Measurements from ENCODE around the gene DEPDC5.

GRCh38 chr22:31841078-31841827, 87.4 kb downstream of the DEPDC5 start:
- TF ChIP-seq, protein P1, sequence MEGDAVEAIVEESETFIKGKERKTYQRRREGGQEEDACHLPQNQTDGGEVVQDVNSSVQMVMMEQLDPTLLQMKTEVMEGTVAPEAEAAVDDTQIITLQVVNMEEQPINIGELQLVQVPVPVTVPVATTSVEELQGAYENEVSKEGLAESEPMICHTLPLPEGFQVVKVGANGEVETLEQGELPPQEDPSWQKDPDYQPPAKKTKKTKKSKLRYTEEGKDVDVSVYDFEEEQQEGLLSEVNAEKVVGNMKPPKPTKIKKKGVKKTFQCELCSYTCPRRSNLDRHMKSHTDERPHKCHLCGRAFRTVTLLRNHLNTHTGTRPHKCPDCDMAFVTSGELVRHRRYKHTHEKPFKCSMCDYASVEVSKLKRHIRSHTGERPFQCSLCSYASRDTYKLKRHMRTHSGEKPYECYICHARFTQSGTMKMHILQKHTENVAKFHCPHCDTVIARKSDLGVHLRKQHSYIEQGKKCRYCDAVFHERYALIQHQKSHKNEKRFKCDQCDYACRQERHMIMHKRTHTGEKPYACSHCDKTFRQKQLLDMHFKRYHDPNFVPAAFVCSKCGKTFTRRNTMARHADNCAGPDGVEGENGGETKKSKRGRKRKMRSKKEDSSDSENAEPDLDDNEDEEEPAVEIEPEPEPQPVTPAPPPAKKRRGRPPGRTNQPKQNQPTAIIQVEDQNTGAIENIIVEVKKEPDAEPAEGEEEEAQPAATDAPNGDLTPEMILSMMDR (IDR thresholded peaks at IDR 0.05; ENCODE audit: insufficient read depth, low read depth, low read length), result no peak
- no peak for TF ChIP-seq EZH2 (IDR thresholded peaks at IDR 0.05; ENCODE audit: insufficient read depth, low read length)
